IPS-NIHi7 (cell line): Measurements from ENCODE around the gene PRAMEF2.
"Not testable (repeated sequence)": the region's sequence is repeated elsewhere in the genome, so short reads cannot be mapped to it uniquely, and the experiment has no call there.

Source experiments
- DNase-seq: peaks from one replicate; pipeline ENCODE4 v3.0.0; 2012; ENCODE audit warnings: mixed read lengths; ENCODE audit errors: extremely low spot score

Gene PRAMEF2

GRCh38 chr1:12856786-12857185 lies at the start of gene PRAMEF2:
Gene PRAMEF2 (plus strand): TSS chr1:12857086. CDS start chr1:12859010, 1,924 bp downstream.
- DNase-seq, result not testable (repeated sequence)

- DNase-seq, result no peak
Observed at GRCh38 chr1:12809933-12810332, 47.0 kb upstream of the PRAMEF2 start.

- DNase-seq, result no peak
Observed at GRCh38 chr1:12810691-12811408, 46.0 kb upstream of the PRAMEF2 start.

GRCh38 chr1:12811409-12811784 lies 45.5 kb upstream of the PRAMEF2 start:
- DNase-seq, result no peak

- DNase-seq, result not testable (repeated sequence)
Observed at GRCh38 chr1:12819061-12819460, 37.8 kb upstream of the PRAMEF2 start.

GRCh38 chr1:12831310-12831709 lies 25.6 kb upstream of the PRAMEF2 start, which contains the start of gene PRAMEF11:
Gene PRAMEF11 (minus strand): TSS chr1:12831410. CDS start chr1:12828789, 2,621 bp downstream.
- DNase-seq, result not testable (repeated sequence)

GRCh38 chr1:12833251-12833650 lies 23.6 kb upstream of the PRAMEF2 start:
- not testable (repeated sequence) for DNase-seq

GRCh38 chr1:12848620-12849019 lies 8.3 kb upstream of the PRAMEF2 start, which contains the start of gene HNRNPCL1:
Gene HNRNPCL1 (minus strand): TSS chr1:12848720. CDS start chr1:12848289, 431 bp downstream.
- DNase-seq, result not testable (repeated sequence)

GRCh38 chr1:12851779-12852178 lies 5.1 kb upstream of the PRAMEF2 start:
- DNase-seq, result no peak

GRCh38 chr1:12863131-12863880 lies 6.4 kb downstream of the PRAMEF2 start:
- not testable (repeated sequence) for DNase-seq

GRCh38 chr1:12878453-12878852 lies 21.6 kb downstream of the PRAMEF2 start:
- DNase-seq, result not testable (repeated sequence)

GRCh38 chr1:12886101-12886500 lies 29.2 kb downstream of the PRAMEF2 start, which contains the start of gene PRAMEF4:
Gene PRAMEF4 (minus strand): TSS chr1:12886201. CDS start chr1:12883394, 2,807 bp downstream.
- DNase-seq, result not testable (repeated sequence)

- not testable (repeated sequence) for DNase-seq
Observed at GRCh38 chr1:12898170-12898569, 41.3 kb downstream of the PRAMEF2 start, which contains the start of gene PRAMEF10. Gene PRAMEF10 (minus strand): TSS chr1:12898270. CDS start chr1:12895847, 2,423 bp downstream.

GRCh38 chr1:12899186-12899585 lies 42.3 kb downstream of the PRAMEF2 start:
- not testable (repeated sequence) for DNase-seq

GRCh38 chr1:12903793-12904572 lies 47.1 kb downstream of the PRAMEF2 start:
- DNase-seq, result not testable (repeated sequence)
